KMS-11 (cell line): ENCODE data around the gene PNKP.
A peak's percentile ranks its signal among the peaks of the same experiment; 100 is the strongest.

Experiments
- H2AFZ ChIP-seq: fragments of 200-600 bp; sonication (generic); 2 replicates; pipeline ENCODE4 v1.6.1; 2016; ENCODE audit warnings: antibody characterized with exemption, mixed run types, low read depth
- H3K27ac ChIP-seq: fragments of 200-600 bp; sonication (generic); 2 replicates; pipeline ENCODE4 v1.6.1; 2016; ENCODE audit warnings: mild to moderate bottlenecking, mixed run types
- H3K27me3 ChIP-seq: fragments of 200-600 bp; sonication (generic); 2 replicates; pipeline ENCODE4 v1.6.1; 2017; ENCODE audit warnings: mild to moderate bottlenecking, low read depth, mixed run types, moderate library complexity; ENCODE audit not compliant: insufficient read depth
- H3K36me3 ChIP-seq: fragments of 200-600 bp; sonication (generic); 2 replicates; pipeline ENCODE4 v1.6.1; 2017; ENCODE audit warnings: mild to moderate bottlenecking, mixed run types; ENCODE audit not compliant: insufficient read depth
- H3K4me1 ChIP-seq: fragments of 200-600 bp; sonication (generic); 2 replicates; pipeline ENCODE4 v1.6.1; 2016; ENCODE audit warnings: mild to moderate bottlenecking, low read depth, mixed run types; ENCODE audit not compliant: poor library complexity, severe bottlenecking
- H3K4me2 ChIP-seq: fragments of 200-600 bp; sonication (generic); 2 replicates; pipeline ENCODE4 v1.7.0; 2016; ENCODE audit warnings: mild to moderate bottlenecking, mixed run types
- H3K4me3 ChIP-seq: fragments of 200-600 bp; sonication (generic); IDR thresholded peaks from 2 replicates; pipeline ENCODE4 v1.6.1; 2017; ENCODE audit warnings: low read depth, low read length, mixed read lengths; ENCODE audit not compliant: insufficient read depth
- H3K79me2 ChIP-seq: fragments of 200-600 bp; sonication (generic); 2 replicates; pipeline ENCODE4 v1.6.1; 2016; ENCODE audit warnings: low read depth, mixed run types; ENCODE audit not compliant: insufficient read depth
- H3K9ac ChIP-seq: fragments of 200-600 bp; sonication (generic); 2 replicates; pipeline ENCODE4 v1.6.1; 2016; ENCODE audit warnings: mild to moderate bottlenecking, mixed run types
- H4K20me1 ChIP-seq: fragments of 200-600 bp; sonication (generic); 2 replicates; pipeline ENCODE4 v1.6.1; 2016; ENCODE audit warnings: mild to moderate bottlenecking, mixed run types; ENCODE audit not compliant: insufficient read depth
- TF ChIP-seq, protein P1 (sequence below): fragments of 200-600 bp; sonication (generic); conservative IDR thresholded peaks from 2 replicates; pipeline ENCODE4 v1.6.1; 2017; ENCODE audit warnings: low read depth, mild to moderate bottlenecking, antibody characterized with exemption, low read length, moderate library complexity, mixed read lengths

Gene PNKP

DNA sequence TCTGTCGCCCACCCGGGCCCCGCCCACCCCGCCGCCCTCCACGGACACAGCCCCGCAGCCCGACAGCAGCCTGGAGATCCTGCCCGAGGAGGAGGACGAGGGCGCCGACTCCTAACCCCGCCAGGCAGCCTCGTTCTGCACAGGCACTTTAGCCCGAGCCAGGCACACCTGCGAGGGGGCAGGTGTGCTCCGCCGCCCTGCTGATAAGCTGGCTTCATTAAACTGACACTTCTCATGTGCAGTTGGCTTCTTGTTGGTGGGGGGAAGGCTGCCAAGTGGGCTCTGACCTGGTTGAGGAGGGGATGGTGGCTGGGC lies 21.1 kb upstream of the PNKP start:
- Histone ChIP-seq H3K36me3 (no peaks in the 10 kb centered on the region; the same call in 1 of the 2 replicates), H3K4me2 (no peak overlapping the region), H3K27me3 (no peaks in the 10 kb centered on the region), H3K27ac (no peak overlapping the region), H3K4me1 (peaks cover 26% of the 10 kb centered on the region), H2AFZ (no peak overlapping the region), H3K9ac (no peak overlapping the region), H4K20me1 (no peaks in the 10 kb centered on the region), H3K79me2 (no peaks in the 10 kb centered on the region), H3K4me3 (no peak overlapping the region)
- TF ChIP-seq, protein P1, sequence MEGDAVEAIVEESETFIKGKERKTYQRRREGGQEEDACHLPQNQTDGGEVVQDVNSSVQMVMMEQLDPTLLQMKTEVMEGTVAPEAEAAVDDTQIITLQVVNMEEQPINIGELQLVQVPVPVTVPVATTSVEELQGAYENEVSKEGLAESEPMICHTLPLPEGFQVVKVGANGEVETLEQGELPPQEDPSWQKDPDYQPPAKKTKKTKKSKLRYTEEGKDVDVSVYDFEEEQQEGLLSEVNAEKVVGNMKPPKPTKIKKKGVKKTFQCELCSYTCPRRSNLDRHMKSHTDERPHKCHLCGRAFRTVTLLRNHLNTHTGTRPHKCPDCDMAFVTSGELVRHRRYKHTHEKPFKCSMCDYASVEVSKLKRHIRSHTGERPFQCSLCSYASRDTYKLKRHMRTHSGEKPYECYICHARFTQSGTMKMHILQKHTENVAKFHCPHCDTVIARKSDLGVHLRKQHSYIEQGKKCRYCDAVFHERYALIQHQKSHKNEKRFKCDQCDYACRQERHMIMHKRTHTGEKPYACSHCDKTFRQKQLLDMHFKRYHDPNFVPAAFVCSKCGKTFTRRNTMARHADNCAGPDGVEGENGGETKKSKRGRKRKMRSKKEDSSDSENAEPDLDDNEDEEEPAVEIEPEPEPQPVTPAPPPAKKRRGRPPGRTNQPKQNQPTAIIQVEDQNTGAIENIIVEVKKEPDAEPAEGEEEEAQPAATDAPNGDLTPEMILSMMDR = no peak

DNA sequence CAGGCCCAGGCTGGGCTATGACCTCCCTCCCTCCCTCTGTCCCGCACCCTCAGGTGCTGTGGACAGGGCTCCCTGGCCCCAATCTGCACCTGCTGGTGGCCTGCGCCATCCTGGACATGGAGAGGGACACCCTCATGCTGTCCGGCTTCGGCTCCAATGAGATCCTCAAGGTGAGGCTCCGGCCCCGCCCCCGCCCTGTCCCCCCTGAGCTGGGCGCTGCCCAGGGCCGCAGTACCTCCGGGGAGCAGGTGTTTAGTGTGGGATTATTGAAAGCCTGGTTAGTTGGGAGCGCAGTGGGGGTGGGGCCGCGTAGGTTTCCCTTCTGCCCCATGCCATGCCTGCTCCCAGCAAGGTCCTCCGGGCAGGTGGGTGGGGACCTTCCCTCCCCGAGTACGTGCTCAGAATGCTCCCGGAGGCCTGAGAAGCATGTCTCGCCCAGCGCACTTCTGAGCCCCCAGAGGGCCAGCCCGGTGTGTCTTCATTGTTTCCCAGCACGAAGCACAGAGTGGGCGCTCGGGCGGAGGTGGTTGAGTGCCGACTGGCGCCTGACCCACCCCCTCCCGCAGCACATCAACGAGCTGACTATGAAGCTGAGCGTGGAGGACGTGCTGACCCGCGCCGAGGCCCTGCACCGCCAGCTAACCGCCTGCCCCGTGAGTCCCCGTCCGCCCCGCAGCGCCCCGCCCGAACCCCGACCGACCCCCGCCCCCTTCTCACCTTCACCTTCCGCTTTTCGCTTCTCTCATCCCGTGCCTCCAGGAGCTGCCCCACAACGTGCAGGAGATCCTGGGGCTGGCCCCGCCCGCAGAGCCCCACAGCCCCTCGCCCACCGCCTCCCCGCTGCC lies 20.5 kb upstream of the PNKP start:
- H3K79me2 ChIP-seq = no peaks in the 10 kb centered on the region
- H3K4me2 ChIP-seq = no peak overlapping the region; the same call in 1 of the 2 replicates
- no peak overlapping the region for H3K4me3 ChIP-seq
- TF ChIP-seq, protein P1 = no peak
- peaks cover 22% of the 10 kb centered on the region for H3K4me1 ChIP-seq
- no peaks in the 10 kb centered on the region for H4K20me1 ChIP-seq
- H2AFZ ChIP-seq = no peak overlapping the region
- no peaks in the 10 kb centered on the region for H3K27me3 ChIP-seq
- no peak overlapping the region for H3K9ac ChIP-seq
- no peaks in the 10 kb centered on the region; the same call in 1 of the 2 replicates for H3K36me3 ChIP-seq
- H3K27ac ChIP-seq = no peak overlapping the region

DNA sequence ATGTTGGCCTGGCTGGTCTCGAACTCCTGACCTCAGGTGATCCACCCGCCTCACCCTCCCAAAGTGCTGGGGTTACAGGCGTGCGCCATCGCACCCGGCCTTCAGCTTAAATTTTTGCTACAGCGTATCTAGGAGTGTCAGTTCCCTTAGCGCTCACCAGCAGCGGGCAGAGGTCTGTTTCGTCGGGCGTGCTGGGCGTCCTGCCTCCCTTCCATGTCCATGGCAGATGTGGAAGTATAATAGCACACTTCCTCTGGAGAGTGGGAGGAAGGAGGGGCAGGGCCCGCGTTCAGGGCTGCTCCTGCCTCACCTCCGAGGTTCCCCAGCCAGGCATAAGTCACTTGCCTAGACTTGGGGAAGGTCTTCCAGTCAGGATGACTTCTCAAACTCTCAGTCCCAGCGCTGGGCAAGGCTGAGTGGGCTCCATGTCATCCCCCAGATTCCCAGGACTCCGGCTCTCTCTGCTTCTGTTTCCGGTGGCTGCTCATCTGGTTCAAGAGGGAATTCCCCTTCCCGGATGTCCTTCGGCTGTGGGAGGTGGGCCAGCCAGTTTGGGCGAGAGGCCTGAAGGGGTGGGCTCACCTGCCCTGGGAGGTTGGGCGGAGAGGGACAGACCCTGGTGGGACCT lies 19.8 kb upstream of the PNKP start:
- Histone ChIP-seq H3K36me3 (no peaks in the 10 kb centered on the region; the same call in 1 of the 2 replicates), H3K9ac (no peak overlapping the region), H3K27ac (no peak overlapping the region), H3K27me3 (no peaks in the 10 kb centered on the region), H3K4me2 (no peak overlapping the region; the same call in 1 of the 2 replicates), H3K4me3 (no peak overlapping the region), H2AFZ (no peak overlapping the region), H3K79me2 (no peaks in the 10 kb centered on the region), H3K4me1 (peaks cover 22% of the 10 kb centered on the region), H4K20me1 (no peaks in the 10 kb centered on the region)
- TF ChIP-seq, protein P1 = no peak

DNA sequence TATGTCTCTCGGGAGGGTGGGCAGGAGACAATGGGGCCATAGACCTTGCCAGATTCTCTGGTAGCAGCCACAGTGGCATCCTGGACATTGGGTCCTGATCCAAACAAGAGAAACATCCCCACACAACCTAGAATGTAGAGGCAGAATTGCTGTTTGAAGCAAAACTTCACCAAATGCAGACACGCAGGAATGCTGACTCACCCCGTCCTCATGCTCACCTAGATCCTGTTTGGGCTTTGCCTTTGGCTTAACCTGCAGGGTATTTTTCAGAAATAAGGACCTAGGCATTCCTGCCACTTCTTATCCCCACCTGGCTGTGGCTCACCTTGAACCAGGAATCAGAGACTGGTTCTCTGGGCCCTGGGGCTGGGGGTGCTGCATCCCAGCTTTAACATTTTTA lies 17.4 kb upstream of the PNKP start:
- TF ChIP-seq, protein P1 = no peak
- Histone ChIP-seq H3K27me3 (no peaks in the 10 kb centered on the region), H3K79me2 (no peaks in the 10 kb centered on the region), H3K9ac (no peak overlapping the region), H3K4me1 (peaks cover 14% of the 10 kb centered on the region), H4K20me1 (no peaks in the 10 kb centered on the region), H3K4me3 (no peak overlapping the region), H3K4me2 (no peak overlapping the region), H3K27ac (peak overlapping the region; percentile 13; the same call in 1 of the 2 replicates), H3K36me3 (no peaks in the 10 kb centered on the region; the same call in 1 of the 2 replicates), H2AFZ (no peak overlapping the region)
